Muscle of leg (tissue), 11 donors: ENCODE results near the gene OR5M11. TPM values are rescaled to one million over a fixed set of nuclear protein-coding genes. Genes with fewer than 3 reads are reported as not detected.

Experiments
- DNase-seq: peaks from one replicate; pipeline ENCODE4 v3.0.0; 2013
- H3K27ac ChIP-seq: one replicate; pipeline ENCODE4 v1.5.1; 2013; ENCODE audit warnings: mild to moderate bottlenecking, low read length, control low read depth
- H3K27me3 ChIP-seq: one replicate; pipeline ENCODE4 v1.6.1; 2013; ENCODE audit warnings: low read length; ENCODE audit not compliant: control insufficient read depth, insufficient read depth
- H3K36me3 ChIP-seq: one replicate; pipeline ENCODE4 v1.6.1; 2013; ENCODE audit warnings: low read length; ENCODE audit not compliant: control insufficient read depth, insufficient read depth
- H3K4me1 ChIP-seq: one replicate; pipeline ENCODE4 v1.6.1; 2013; ENCODE audit warnings: low read length; ENCODE audit not compliant: control insufficient read depth, insufficient read depth
- H3K4me3 ChIP-seq: one replicate; pipeline ENCODE4 v1.5.1; 2013; ENCODE audit warnings: low read length, control low read depth
- H3K9me3 ChIP-seq: replicated peaks from 2 replicates; pipeline ENCODE4 v1.6.1; 2013; ENCODE audit warnings: low read depth, low read length; ENCODE audit not compliant: control insufficient read depth
- WGBS: methylation state at CpG from one replicate; pipeline ENCODE4 v1.1.5; 2013; ENCODE audit warnings: missing lambda C conversion rate; ENCODE audit not compliant: insufficient coverage; 5-methylcytosine and 5-hydroxymethylcytosine counted together
- polyA plus RNA-seq, 8 donors: library from polyadenylated mRNA; unstranded; fragments of 120-200 nt; gene quantifications; one replicate each; pipeline versions ENCODE4 v1.2.1 to v1.2.3, GENCODE V29; 2013; ENCODE audit warnings: inconsistent platforms in 1 of 8, low replicate concordance in 1 of 8; ENCODE audit not compliant: insufficient read length in 8 of 8, insufficient read depth in 1 of 8
- total RNA-seq: library from RNA; stranded (reverse); fragments of 120-200 nt; gene quantifications from one replicate; pipeline ENCODE4 v1.2.4, GENCODE V29; 2013

The OR5M11 gene
- total and polyA plus RNA-seq, 9 donors: not detected

GRCh38 chr11:56513280-56513679, 29.8 kb downstream of the OR5M11 start:
- Histone ChIP-seq H3K4me1 (no peaks in the 10 kb centered on the region), H3K9me3 (peaks cover 2% of the 10 kb centered on the region), H3K4me3 (no peak overlapping the region), H3K27me3 (no peaks in the 10 kb centered on the region), H3K27ac (no peak overlapping the region), H3K36me3 (no peaks in the 10 kb centered on the region)
- DNase-seq: no peak
- no CpG with 5 or more reads among the region's 1 CpG for WGBS

DNA sequence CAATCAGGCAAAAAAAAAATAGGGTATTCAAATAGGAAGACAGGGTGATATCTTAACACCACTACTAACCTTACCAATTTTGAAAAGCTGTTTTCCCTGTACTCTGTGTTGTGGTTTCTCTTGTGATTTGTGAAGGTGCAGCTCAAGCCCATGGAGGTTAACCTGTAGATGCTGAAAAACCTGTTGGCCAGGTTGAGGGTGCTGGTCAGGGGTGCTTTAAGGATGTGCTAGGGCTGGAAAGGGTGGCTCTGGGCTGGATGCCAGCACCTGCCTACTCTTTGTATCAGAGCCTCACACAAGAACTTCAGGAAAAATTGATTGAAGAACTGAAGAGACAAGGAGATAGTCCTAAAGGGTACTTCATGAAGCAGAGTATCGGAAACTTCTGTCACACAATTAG, 33.6 kb downstream of the OR5M11 start:
- DNase-seq: no peak
- Histone ChIP-seq H3K4me1 (no peaks in the 10 kb centered on the region), H3K27ac (no peak overlapping the region), H3K36me3 (no peaks in the 10 kb centered on the region), H3K27me3 (no peaks in the 10 kb centered on the region), H3K4me3 (no peak overlapping the region), H3K9me3 (peaks cover 2% of the 10 kb centered on the region)
- no CpG with 5 or more reads among the region's 1 CpG for WGBS

GRCh38 chr11:56497010-56497409, 46.0 kb downstream of the OR5M11 start:
- WGBS: 91% methylated on average over 26 of the region's 28 CpGs
- Histone ChIP-seq H3K36me3 (no peaks in the 10 kb centered on the region), H3K27me3 (no peaks in the 10 kb centered on the region), H3K27ac (no peak overlapping the region), H3K4me3 (no peak overlapping the region), H3K9me3 (peaks cover 8% of the 10 kb centered on the region), H3K4me1 (no peaks in the 10 kb centered on the region)
- DNase-seq: no peak

- DNase-seq: no peak
- Histone ChIP-seq H3K27ac (no peak overlapping the region), H3K27me3 (no peaks in the 10 kb centered on the region), H3K4me1 (no peaks in the 10 kb centered on the region), H3K4me3 (no peak overlapping the region), H3K36me3 (no peaks in the 10 kb centered on the region), H3K9me3 (peaks cover 6% of the 10 kb centered on the region)
- no CpG with 5 or more reads among the region's 2 CpGs for WGBS
Measured at GRCh38 chr11:56495117-56495516, 47.9 kb downstream of the OR5M11 start.

Other genes starting within 250 kb of the OR5M11 start
- not detected for gene OR8K3, start 228.1 kb downstream of the OR5M11 start, total RNA-seq
- gene OR8K3, start 228.1 kb downstream of the OR5M11 start, polyA plus RNA-seq: not detected
- gene OR8K1, start 197.2 kb downstream of the OR5M11 start, total RNA-seq: not detected
- gene OR8K1, start 197.2 kb downstream of the OR5M11 start, polyA plus RNA-seq: not detected
- gene OR8J1, start 189.0 kb downstream of the OR5M11 start, total RNA-seq: not detected
- not detected for gene OR8J1, start 189.0 kb downstream of the OR5M11 start, polyA plus RNA-seq
- not detected for gene OR8U1, start 167.6 kb downstream of the OR5M11 start, total RNA-seq
- not detected for gene OR8U1, start 167.6 kb downstream of the OR5M11 start, polyA plus RNA-seq
- gene OR5AL1, start 130.6 kb downstream of the OR5M11 start, total RNA-seq: not detected
- not detected for gene OR5AL1, start 130.6 kb downstream of the OR5M11 start, polyA plus RNA-seq
- not detected for gene OR5M3, start 69.9 kb downstream of the OR5M11 start, total RNA-seq
- gene OR5M3, start 69.9 kb downstream of the OR5M11 start, polyA plus RNA-seq: not detected
- gene OR5M8, start 51.9 kb downstream of the OR5M11 start, total RNA-seq: not detected
- gene OR5M8, start 51.9 kb downstream of the OR5M11 start, polyA plus RNA-seq: not detected
- not detected for gene OR5M10, start 34.5 kb upstream of the OR5M11 start, total RNA-seq
- gene OR5M10, start 34.5 kb upstream of the OR5M11 start, polyA plus RNA-seq: not detected
- not detected for gene OR5M1, start 71.6 kb upstream of the OR5M11 start, total RNA-seq
- gene OR5M1, start 71.6 kb upstream of the OR5M11 start, polyA plus RNA-seq: not detected
- not detected for gene OR5AP2, start 99.2 kb upstream of the OR5M11 start, total RNA-seq
- gene OR5AP2, start 99.2 kb upstream of the OR5M11 start, polyA plus RNA-seq: not detected
- not detected for gene OR5AR1, start 120.4 kb upstream of the OR5M11 start, total RNA-seq
- not detected for gene OR5AR1, start 120.4 kb upstream of the OR5M11 start, polyA plus RNA-seq
- not detected for gene OR9G1, start 155.8 kb upstream of the OR5M11 start, total RNA-seq
- not detected for gene OR9G1, start 155.8 kb upstream of the OR5M11 start, polyA plus RNA-seq
- gene OR9G4, start 205.4 kb upstream of the OR5M11 start, total RNA-seq: not detected
- gene OR9G4, start 205.4 kb upstream of the OR5M11 start, polyA plus RNA-seq: not detected